ENCODE data around the gene DISC1.

The DISC1 gene

GRCh38 chr1:231924180-231924579, 297.6 kb downstream of the DISC1 start:
- Histone ChIP-seq H2AFZ (ENCODE audit: low read length) (no peak overlapping the region), H3F3A (ENCODE audit: insufficient read depth, low read length) (no peaks in the 10 kb centered on the region), H3K36me3 (ENCODE audit: insufficient read depth, low read length) (no peaks in the 10 kb centered on the region), H3K27me3 (ENCODE audit: insufficient read depth, low read length) (no peaks in the 10 kb centered on the region), H3K9ac (ENCODE audit: low read length) (no peak overlapping the region), H3K9me2 (ENCODE audit: low read depth, low read length) (no peaks in the 10 kb centered on the region), H3K9me3 (ENCODE audit: low read length) (no peaks in the 10 kb centered on the region), H3K27ac (ENCODE audit: low read depth, low read length, poor library complexity, severe bottlenecking) (no peak overlapping the region), H3K4me2 (ENCODE audit: low read length) (no peak overlapping the region), H3K79me2 (ENCODE audit: insufficient read depth, low read length) (no peaks in the 10 kb centered on the region), H3K4me1 (ENCODE audit: insufficient read depth, low read length, severe bottlenecking) (no peaks in the 10 kb centered on the region), H4K20me1 (ENCODE audit: insufficient read depth, low read length) (no peaks in the 10 kb centered on the region), H3K4me3 (ENCODE audit: low read depth, low read length, poor library complexity, severe bottlenecking) (no peak overlapping the region)
- TF ChIP-seq EZH2 (IDR thresholded peaks at IDR 0.05; ENCODE audit: borderline replicate concordance, low read length) (no peak), CTCF (IDR thresholded peaks at IDR 0.05; ENCODE audit: low read length) (no peak)

- Histone ChIP-seq H3K4me2 (ENCODE audit: low read length) (no peak overlapping the region), H3K9me3 (ENCODE audit: low read length) (no peaks in the 10 kb centered on the region), H4K20me1 (ENCODE audit: insufficient read depth, low read length) (no peaks in the 10 kb centered on the region), H3K4me3 (ENCODE audit: low read depth, low read length, poor library complexity, severe bottlenecking) (no peak overlapping the region), H3K9me2 (ENCODE audit: low read depth, low read length) (no peaks in the 10 kb centered on the region), H3K36me3 (ENCODE audit: insufficient read depth, low read length) (no peaks in the 10 kb centered on the region), H3K27ac (ENCODE audit: low read depth, low read length, poor library complexity, severe bottlenecking) (no peak overlapping the region), H3F3A (ENCODE audit: insufficient read depth, low read length) (no peaks in the 10 kb centered on the region), H3K4me1 (ENCODE audit: insufficient read depth, low read length, severe bottlenecking) (no peaks in the 10 kb centered on the region), H3K9ac (ENCODE audit: low read length) (no peak overlapping the region), H3K79me2 (ENCODE audit: insufficient read depth, low read length) (no peaks in the 10 kb centered on the region), H3K27me3 (ENCODE audit: insufficient read depth, low read length) (no peaks in the 10 kb centered on the region), H2AFZ (ENCODE audit: low read length) (no peak overlapping the region)
- TF ChIP-seq CTCF (IDR thresholded peaks at IDR 0.05; ENCODE audit: low read length) (no peak), EZH2 (IDR thresholded peaks at IDR 0.05; ENCODE audit: borderline replicate concordance, low read length) (no peak)
Measured at GRCh38 chr1:231925864-231926263, 299.3 kb downstream of the DISC1 start.

- H2AFZ ChIP-seq (ENCODE audit: low read length), result no peak overlapping the region
- no peak overlapping the region for H3K4me3 ChIP-seq (ENCODE audit: low read depth, low read length, poor library complexity, severe bottlenecking)
- no peaks in the 10 kb centered on the region for H3K4me1 ChIP-seq (ENCODE audit: insufficient read depth, low read length, severe bottlenecking)
- no peaks in the 10 kb centered on the region for H3K27me3 ChIP-seq (ENCODE audit: insufficient read depth, low read length)
- H3K9ac ChIP-seq (ENCODE audit: low read length), result no peak overlapping the region
- no peaks in the 10 kb centered on the region for H3K36me3 ChIP-seq (ENCODE audit: insufficient read depth, low read length)
- H4K20me1 ChIP-seq (ENCODE audit: insufficient read depth, low read length), result no peaks in the 10 kb centered on the region
- no peak overlapping the region for H3K27ac ChIP-seq (ENCODE audit: low read depth, low read length, poor library complexity, severe bottlenecking)
- H3K79me2 ChIP-seq (ENCODE audit: insufficient read depth, low read length), result no peaks in the 10 kb centered on the region
- TF ChIP-seq EZH2 (IDR thresholded peaks at IDR 0.05; ENCODE audit: borderline replicate concordance, low read length) (no peak), CTCF (IDR thresholded peaks at IDR 0.05; ENCODE audit: low read length) (no peak)
- no peaks in the 10 kb centered on the region for H3K9me3 ChIP-seq (ENCODE audit: low read length)
- no peaks in the 10 kb centered on the region for H3K9me2 ChIP-seq (ENCODE audit: low read depth, low read length)
- no peaks in the 10 kb centered on the region for H3F3A ChIP-seq (ENCODE audit: insufficient read depth, low read length)
- H3K4me2 ChIP-seq (ENCODE audit: low read length), result no peak overlapping the region
Measured at GRCh38 chr1:231926340-231926739, 299.8 kb downstream of the DISC1 start.

Measured in OCI-LY1 (cell line).